Mesenchymal stem cell (in vitro differentiated cells and primary cell): Measurements from ENCODE around the gene C1GALT1.
"Not testable (repeated sequence)": the region's sequence is repeated elsewhere in the genome, so short reads cannot be mapped to it uniquely, and the experiment has no call there.

Experiments
- DNase-seq: peaks from one replicate; pipeline ENCODE4 v3.0.0-alpha.2; 2013
- H2AFZ ChIP-seq: one replicate; pipeline ENCODE4 v1.6.1; 2013; ENCODE audit warnings: low read depth, mild to moderate bottlenecking, control low read depth, inconsistent platforms, low read length, moderate library complexity
- H2AK5ac ChIP-seq: 2 replicates; pipeline ENCODE4 v1.6.1; 2013; ENCODE audit warnings: low read length, moderate library complexity, mild to moderate bottlenecking, inconsistent platforms; ENCODE audit not compliant: severe bottlenecking
- H2BK120ac ChIP-seq: one replicate; pipeline ENCODE4 v1.6.1; 2013; ENCODE audit warnings: low read depth, mild to moderate bottlenecking, inconsistent platforms, low read length, moderate library complexity
- H2BK12ac ChIP-seq, 2 experiments: one replicate each; pipeline ENCODE4 v1.6.1; 2013; ENCODE audit warnings: inconsistent platforms in 2 of 2, low read length in 2 of 2, mild to moderate bottlenecking in 2 of 2, moderate library complexity in 2 of 2, control low read depth in 1 of 2
- H2BK15ac ChIP-seq: one replicate; pipeline ENCODE4 v1.6.1; 2013; ENCODE audit warnings: mild to moderate bottlenecking, low read depth, inconsistent platforms; ENCODE audit not compliant: poor library complexity, severe bottlenecking
- H2BK5ac ChIP-seq: 2 replicates; pipeline ENCODE4 v1.6.1; 2013; ENCODE audit warnings: low read depth, mild to moderate bottlenecking, low read length, control low read depth, inconsistent platforms; ENCODE audit not compliant: poor library complexity, severe bottlenecking
- H3K14ac ChIP-seq, 2 experiments: one replicate each; pipeline ENCODE4 v1.6.1; 2013; ENCODE audit warnings: inconsistent platforms in 2 of 2, low read length in 2 of 2, control low read depth in 1 of 2, mild to moderate bottlenecking in 1 of 2, moderate library complexity in 1 of 2
- H3K18ac ChIP-seq, 2 experiments: one replicate each; pipeline ENCODE4 v1.6.1; 2013; ENCODE audit warnings: inconsistent platforms in 2 of 2, low read length in 2 of 2, control low read depth in 1 of 2, low read depth in 1 of 2, mild to moderate bottlenecking in 1 of 2
- H3K23ac ChIP-seq, 2 experiments: one replicate each; pipeline ENCODE4 v1.6.1; 2013; ENCODE audit warnings: inconsistent platforms in 2 of 2, low read length in 2 of 2, mild to moderate bottlenecking in 2 of 2, moderate library complexity in 2 of 2, control low read depth in 1 of 2
- H3K27ac ChIP-seq: 2 replicates; pipeline ENCODE4 v1.5.1; 2013; ENCODE audit warnings: mild to moderate bottlenecking, moderate library complexity, low read length, control low read depth, inconsistent platforms; ENCODE audit not compliant: poor library complexity, severe bottlenecking
- H3K27me3 ChIP-seq, 2 experiments: 2 replicates each; pipeline versions ENCODE4 v1.6.1 to v1.7.0; 2013; ENCODE audit warnings: low read length in 2 of 2, mild to moderate bottlenecking in 2 of 2, moderate library complexity in 2 of 2, control low read depth in 1 of 2, inconsistent platforms in 1 of 2; ENCODE audit not compliant: control insufficient read depth in 1 of 2, insufficient read depth in 1 of 2
- H3K36me3 ChIP-seq, 2 experiments: 2 replicates each; pipeline versions ENCODE4 v1.6.1 to v1.7.0; 2013; ENCODE audit warnings: low read length in 2 of 2, control low read depth in 1 of 2, inconsistent platforms in 1 of 2, low read depth in 1 of 2, mild to moderate bottlenecking in 1 of 2; ENCODE audit not compliant: insufficient read depth in 2 of 2, control insufficient read depth in 1 of 2
- H3K4ac ChIP-seq, 2 experiments: one replicate each; pipeline ENCODE4 v1.6.1; 2013; ENCODE audit warnings: inconsistent platforms in 2 of 2, low read length in 2 of 2, mild to moderate bottlenecking in 2 of 2, moderate library complexity in 2 of 2, control low read depth in 1 of 2, low read depth in 1 of 2
- H3K4me1 ChIP-seq: 2 replicates; pipeline ENCODE4 v1.6.1; 2013; ENCODE audit warnings: low read depth, low read length, control low read depth; ENCODE audit not compliant: control insufficient read depth, insufficient read depth
- H3K4me2 ChIP-seq: 2 replicates; pipeline ENCODE4 v1.6.1; 2013; ENCODE audit warnings: low read length, mild to moderate bottlenecking, inconsistent platforms; ENCODE audit not compliant: poor library complexity, severe bottlenecking
- H3K4me3 ChIP-seq, 2 experiments: 2 replicates each; pipeline versions ENCODE4 v1.5.1 to v1.7.0; 2013; ENCODE audit warnings: low read length in 2 of 2, mild to moderate bottlenecking in 2 of 2, control low read depth in 1 of 2, low read depth in 1 of 2; ENCODE audit not compliant: insufficient read depth in 1 of 2
- H3K79me1 ChIP-seq: replicated peaks from 2 replicates; pipeline ENCODE4 v1.6.1; 2013; ENCODE audit warnings: mild to moderate bottlenecking, control low read depth, low read length, inconsistent platforms; ENCODE audit not compliant: poor library complexity, severe bottlenecking
- H3K9ac ChIP-seq: 2 replicates; pipeline ENCODE4 v1.7.0; 2013; ENCODE audit warnings: mild to moderate bottlenecking, low read length, moderate library complexity
- H3K9me3 ChIP-seq: 2 replicates; pipeline ENCODE4 v1.7.0; 2013; ENCODE audit warnings: mild to moderate bottlenecking, low read length; ENCODE audit not compliant: control insufficient read depth
- H4K8ac ChIP-seq: one replicate; pipeline ENCODE4 v1.6.1; 2013; ENCODE audit warnings: inconsistent platforms, mild to moderate bottlenecking, low read length, moderate library complexity
- H4K91ac ChIP-seq: one replicate; pipeline ENCODE4 v1.6.1; 2013; ENCODE audit warnings: mild to moderate bottlenecking, low read length, inconsistent platforms
- WGBS: methylation state at CpG from one replicate; pipeline ENCODE4 v1.1.7; 2013; ENCODE audit warnings: mixed read lengths; 5-methylcytosine and 5-hydroxymethylcytosine counted together

The C1GALT1 gene

GRCh38 chr7:7239346-7239745 lies 57.0 kb downstream of the C1GALT1 start:
- Histone ChIP-seq H3K4me3 (no peak overlapping the region), H3K27ac (no peak overlapping the region), H2BK5ac (no peak overlapping the region), H3K4me2 (no peak overlapping the region), H3K9ac (no peak overlapping the region), H2BK12ac (no peak overlapping the region), H2BK15ac (no peak overlapping the region), H2BK120ac (no peak overlapping the region), H3K79me1 (peaks cover 8% of the 10 kb centered on the region), H4K91ac (no peak overlapping the region), H2AFZ (no peak overlapping the region), H3K14ac (no peak overlapping the region), H2AK5ac (no peak overlapping the region), H3K4ac (no peak overlapping the region), H3K18ac (no peak overlapping the region), H3K4me1 (no peaks in the 10 kb centered on the region), H3K36me3 (peaks cover 0 to 89% of the 10 kb centered on the region in 2 experiments), H3K27me3 (no peaks in the 10 kb centered on the region), H4K8ac (no peak overlapping the region), H3K23ac (no peak overlapping the region), H3K9me3 (no peaks in the 10 kb centered on the region)
- no peak for DNase-seq
- WGBS, result no CpG with 5 or more reads among the region's 1 CpG

GRCh38 chr7:7242899-7243298 lies 60.6 kb downstream of the C1GALT1 start:
- no peaks in the 10 kb centered on the region for H3K9me3 ChIP-seq
- no peak overlapping the region for H2AFZ ChIP-seq
- no peak for DNase-seq
- H3K23ac ChIP-seq, result no peak overlapping the region
- H2BK15ac ChIP-seq, result no peak overlapping the region
- no peak overlapping the region for H3K9ac ChIP-seq
- no peak overlapping the region for H3K4me2 ChIP-seq
- H3K4ac ChIP-seq, result no peak overlapping the region
- H3K18ac ChIP-seq, result no peak overlapping the region
- no peaks in the 10 kb centered on the region for H3K27me3 ChIP-seq
- 93% methylated on average over 2 of the region's 3 CpGs for WGBS
- H2BK5ac ChIP-seq, result no peak overlapping the region
- no peak overlapping the region for H3K4me3 ChIP-seq
- H3K4me1 ChIP-seq, result no peaks in the 10 kb centered on the region
- no peak overlapping the region for H3K14ac ChIP-seq
- no peak overlapping the region for H2BK12ac ChIP-seq
- peaks cover 12% of the 10 kb centered on the region for H3K79me1 ChIP-seq
- no peak overlapping the region for H4K91ac ChIP-seq
- peaks cover 0 to 74% of the 10 kb centered on the region in 2 experiments for H3K36me3 ChIP-seq
- no peak overlapping the region for H4K8ac ChIP-seq
- H2AK5ac ChIP-seq, result no peak overlapping the region
- no peak overlapping the region for H2BK120ac ChIP-seq
- H3K27ac ChIP-seq, result no peak overlapping the region

GRCh38 chr7:7245233-7245632 lies 62.9 kb downstream of the C1GALT1 start:
- H3K18ac ChIP-seq, H2BK15ac ChIP-seq, H2BK5ac ChIP-seq, H3K27ac ChIP-seq, H3K14ac ChIP-seq, H2AFZ ChIP-seq, H3K9ac ChIP-seq, H3K4me1 ChIP-seq, H2BK12ac ChIP-seq, H3K23ac ChIP-seq, H3K4me3 ChIP-seq, H3K4ac ChIP-seq, H4K8ac ChIP-seq, H3K79me1 ChIP-seq, H4K91ac ChIP-seq, H3K4me2 ChIP-seq, H2AK5ac ChIP-seq, H2BK120ac ChIP-seq, H3K27me3 ChIP-seq, H3K9me3 ChIP-seq, DNase-seq: not testable (repeated sequence)
- peaks cover 0 to 56% of the 10 kb centered on the region in 2 experiments for H3K36me3 ChIP-seq
- WGBS, result over 99% methylated on average over 10 of the region's 13 CpGs

DNA sequence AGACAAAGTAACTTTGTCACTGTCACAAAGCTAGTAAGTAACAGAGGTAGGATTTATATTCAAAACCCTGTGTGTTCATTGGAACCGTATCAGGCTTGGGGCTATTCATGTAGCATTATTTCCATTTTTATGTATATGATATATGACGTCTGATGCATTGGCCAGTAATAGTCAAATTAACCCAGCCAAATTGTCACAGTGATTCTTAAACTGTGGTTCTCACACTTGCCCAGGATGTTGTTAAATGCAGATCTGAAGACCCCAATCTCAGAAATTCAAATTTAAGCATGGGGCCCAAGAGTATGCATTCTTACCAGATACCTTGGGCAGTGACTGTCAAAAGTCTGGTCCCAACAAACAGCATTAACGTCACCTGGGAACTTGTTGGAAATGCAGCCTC lies 63.9 kb downstream of the C1GALT1 start:
- H3K4me3 ChIP-seq, result no peak overlapping the region
- no peak overlapping the region for H2BK15ac ChIP-seq
- peaks cover 0 to 51% of the 10 kb centered on the region in 2 experiments for H3K36me3 ChIP-seq
- 100% methylated on average over 3 of the region's 3 CpGs for WGBS
- no peak overlapping the region for H4K91ac ChIP-seq
- no peak overlapping the region for H3K4ac ChIP-seq
- H3K14ac ChIP-seq, result no peak overlapping the region
- H2AK5ac ChIP-seq, result no peak overlapping the region
- H3K9me3 ChIP-seq, result no peaks in the 10 kb centered on the region
- no peak overlapping the region for H2BK5ac ChIP-seq
- peaks cover 6% of the 10 kb centered on the region for H3K79me1 ChIP-seq
- no peak overlapping the region for H2BK12ac ChIP-seq
- H3K27me3 ChIP-seq, result no peaks in the 10 kb centered on the region
- DNase-seq, result no peak
- no peak overlapping the region for H3K27ac ChIP-seq
- H3K23ac ChIP-seq, result no peak overlapping the region
- H3K18ac ChIP-seq, result peak overlapping the region in 1 of 2 experiments; percentile 21
- H2AFZ ChIP-seq, result no peak overlapping the region
- no peak overlapping the region for H4K8ac ChIP-seq
- no peaks in the 10 kb centered on the region for H3K4me1 ChIP-seq
- no peak overlapping the region for H2BK120ac ChIP-seq
- H3K9ac ChIP-seq, result no peak overlapping the region
- no peak overlapping the region for H3K4me2 ChIP-seq
